SJCRH30 (cell line): ENCODE data around the gene SURF6. TPM values are rescaled to one million over a fixed set of nuclear protein-coding genes. Genes with fewer than 3 reads are reported as not detected.

Experiments used
- DNase-seq, 2 experiments: peaks; one replicate each; pipeline ENCODE4 v3.0.0-alpha.2; 2015 to 2020
- H3K27ac ChIP-seq: fragments of 250-450 bp; sonication (Bioruptor Pico); 2 replicates; pipeline ENCODE4 v1.5.1; 2020; ENCODE audit warnings: mild to moderate bottlenecking, moderate library complexity
- H3K27me3 ChIP-seq: fragments of 250-450 bp; sonication (Bioruptor Pico); 2 replicates; pipeline ENCODE4 v1.5.1; 2020; ENCODE audit warnings: mild to moderate bottlenecking, moderate library complexity
- H3K36me3 ChIP-seq: fragments of 250-450 bp; sonication (Bioruptor Pico); 2 replicates; pipeline ENCODE4 v1.5.1; 2020; ENCODE audit warnings: mild to moderate bottlenecking, moderate library complexity
- H3K4me1 ChIP-seq: fragments of 250-450 bp; sonication (Bioruptor Pico); 2 replicates; pipeline ENCODE4 v1.5.1; 2020; ENCODE audit warnings: mild to moderate bottlenecking, moderate library complexity
- H3K4me3 ChIP-seq: fragments of 250-450 bp; sonication (Bioruptor Pico); 2 replicates; pipeline ENCODE4 v1.5.1; 2020; ENCODE audit warnings: mild to moderate bottlenecking, moderate library complexity
- H3K9me3 ChIP-seq: fragments of 250-450 bp; sonication (Bioruptor Pico); replicated peaks from 2 replicates; pipeline ENCODE4 v1.5.1; 2020; ENCODE audit warnings: mild to moderate bottlenecking, moderate library complexity
- total RNA-seq: library from RNA; depleted of rRNA; stranded (reverse); fragments of >200 nt; shearing (Covaris generic); gene quantifications from 2 replicates; pipeline ENCODE4 v1.2.3, GENCODE V29; 2014

Gene SURF6
- total RNA-seq, 1 experiment from 2014 or later: 29.2 TPM

DNA sequence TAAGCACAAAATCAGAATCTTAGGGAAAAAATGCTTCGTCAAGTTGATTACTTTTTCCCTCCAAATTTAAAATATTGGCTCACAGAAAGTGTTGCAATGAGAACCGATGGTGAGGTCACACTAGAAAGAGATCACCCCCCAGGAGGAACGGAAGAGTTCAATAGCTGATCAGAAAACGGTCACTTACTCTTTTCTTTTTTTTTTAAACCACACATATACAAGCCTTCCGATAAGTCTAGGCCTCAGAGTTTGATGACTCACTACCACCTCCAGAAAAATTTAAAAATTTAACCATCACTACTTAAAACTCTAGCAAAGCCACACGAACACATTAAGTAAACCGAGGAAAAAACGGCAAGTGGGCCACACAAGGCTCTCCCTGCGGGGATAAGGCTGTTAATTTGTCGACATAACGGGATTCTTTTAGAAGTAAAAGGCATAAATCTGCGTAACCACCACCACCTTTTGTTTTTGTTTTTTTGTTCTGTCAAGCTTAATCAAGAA is 38.7 kb upstream of the SURF6 start:
- H3K9me3 ChIP-seq: no peaks in the 10 kb centered on the region
- no peak for DNase-seq
- peaks cover 20% of the 10 kb centered on the region for H3K36me3 ChIP-seq
- peak overlapping the region; percentile 51; the same call in 1 of the 2 replicates for H3K27ac ChIP-seq
- no peaks in the 10 kb centered on the region for H3K27me3 ChIP-seq
- peak overlapping the region; percentile 81 for H3K4me3 ChIP-seq
- H3K4me1 ChIP-seq: peaks cover under 1% of the 10 kb centered on the region; the same call in 1 of the 2 replicates

DNA sequence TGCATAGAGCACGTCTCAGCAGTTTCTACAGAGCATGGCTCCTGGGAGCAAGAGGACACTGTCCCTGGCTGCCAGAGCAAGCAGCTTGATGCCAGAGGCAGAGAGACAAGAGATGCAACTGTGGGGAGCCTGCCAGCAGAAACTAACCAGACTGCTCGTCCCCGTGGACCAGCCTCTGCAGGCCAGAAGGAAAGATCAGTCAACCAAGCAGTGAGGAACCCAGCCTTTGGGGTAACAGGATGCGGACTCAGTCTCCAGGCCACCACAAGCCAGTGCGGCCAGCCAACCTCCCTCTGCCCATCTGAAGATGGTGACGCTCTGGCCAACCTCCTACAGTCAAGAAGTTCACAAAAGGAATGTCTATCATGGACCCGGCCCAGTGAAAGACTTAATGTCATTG is 36.2 kb upstream of the SURF6 start:
- DNase-seq: no peak
- no peak overlapping the region for H3K4me3 ChIP-seq
- no peaks in the 10 kb centered on the region for H3K27me3 ChIP-seq
- H3K4me1 ChIP-seq: peaks cover 20% of the 10 kb centered on the region
- no peaks in the 10 kb centered on the region for H3K9me3 ChIP-seq
- H3K27ac ChIP-seq: no peak overlapping the region
- peaks cover 24% of the 10 kb centered on the region for H3K36me3 ChIP-seq

DNA sequence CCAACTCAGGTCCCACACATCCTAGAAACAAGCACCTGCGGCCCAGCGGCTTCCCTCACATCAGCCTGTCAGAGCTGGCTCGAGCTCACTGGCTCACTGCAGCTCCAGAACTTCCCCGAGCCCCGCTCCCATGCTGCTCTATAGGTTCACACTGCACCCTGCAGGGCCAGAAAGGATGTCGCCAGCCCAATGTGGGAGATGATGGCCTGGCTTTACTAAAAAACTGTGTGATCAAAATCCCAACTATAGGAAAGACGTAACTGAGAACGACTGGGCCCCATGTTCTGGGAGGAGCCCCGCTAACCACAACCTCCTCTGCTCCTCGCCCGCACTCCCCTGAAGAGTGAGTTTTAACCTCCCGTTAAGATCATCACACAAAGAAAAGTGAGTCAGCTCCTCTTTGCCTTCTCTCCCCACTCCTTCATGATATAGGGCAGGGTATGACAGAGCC is 35.3 kb upstream of the SURF6 start:
- H3K27me3 ChIP-seq: no peaks in the 10 kb centered on the region
- H3K4me3 ChIP-seq: no peak overlapping the region
- H3K9me3 ChIP-seq: no peaks in the 10 kb centered on the region
- peaks cover 33% of the 10 kb centered on the region for H3K36me3 ChIP-seq
- no peak overlapping the region for H3K27ac ChIP-seq
- DNase-seq: no peak
- peaks cover 20% of the 10 kb centered on the region for H3K4me1 ChIP-seq

DNA sequence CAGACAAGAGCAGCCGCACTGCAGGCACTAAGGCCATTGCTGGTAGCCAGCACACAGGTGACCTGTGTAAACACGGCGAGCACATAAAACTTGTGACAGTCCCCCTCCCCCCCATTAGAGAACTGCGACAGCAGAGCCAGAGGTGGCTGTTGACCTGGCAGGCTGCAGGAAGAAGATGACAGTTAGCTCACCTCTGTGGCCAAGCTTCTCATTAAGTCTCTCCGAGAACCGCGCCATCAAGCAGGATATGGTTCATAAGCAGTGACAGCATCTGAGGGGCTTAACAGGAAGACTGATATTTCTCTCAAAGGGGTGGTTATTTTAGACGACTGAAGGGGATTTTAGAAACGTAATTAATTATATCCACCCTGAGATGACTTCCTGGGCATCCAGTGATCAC is 34.7 kb upstream of the SURF6 start:
- Histone ChIP-seq H3K27ac (no peak overlapping the region), H3K9me3 (no peaks in the 10 kb centered on the region), H3K36me3 (peaks cover 39% of the 10 kb centered on the region), H3K27me3 (no peaks in the 10 kb centered on the region), H3K4me1 (peaks cover 20% of the 10 kb centered on the region), H3K4me3 (no peak overlapping the region)
- no peak for DNase-seq

DNA sequence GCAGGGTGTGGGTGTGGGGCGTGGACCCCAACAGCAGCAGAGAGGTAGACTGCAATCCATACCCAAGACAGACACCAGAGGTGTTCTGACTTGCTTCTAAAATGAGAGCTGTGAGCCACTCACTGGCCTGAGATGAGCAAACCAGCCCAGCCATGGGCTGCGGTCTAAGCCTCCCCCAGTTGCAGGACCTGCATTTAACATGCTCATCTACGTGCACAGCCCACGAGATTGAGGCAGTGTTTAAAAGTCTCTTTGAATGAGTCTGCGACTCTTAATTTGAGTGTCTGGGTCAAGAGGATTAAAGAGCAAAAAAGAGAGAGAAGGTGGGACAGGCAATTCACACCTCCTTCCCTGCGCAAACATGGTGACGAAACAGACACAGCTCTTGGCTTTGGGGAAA is 33.9 kb upstream of the SURF6 start:
- DNase-seq: no peak
- Histone ChIP-seq H3K27me3 (no peaks in the 10 kb centered on the region), H3K27ac (no peak overlapping the region), H3K4me1 (peaks cover 20% of the 10 kb centered on the region), H3K4me3 (no peak overlapping the region), H3K9me3 (no peaks in the 10 kb centered on the region), H3K36me3 (peaks cover 45% of the 10 kb centered on the region)

DNA sequence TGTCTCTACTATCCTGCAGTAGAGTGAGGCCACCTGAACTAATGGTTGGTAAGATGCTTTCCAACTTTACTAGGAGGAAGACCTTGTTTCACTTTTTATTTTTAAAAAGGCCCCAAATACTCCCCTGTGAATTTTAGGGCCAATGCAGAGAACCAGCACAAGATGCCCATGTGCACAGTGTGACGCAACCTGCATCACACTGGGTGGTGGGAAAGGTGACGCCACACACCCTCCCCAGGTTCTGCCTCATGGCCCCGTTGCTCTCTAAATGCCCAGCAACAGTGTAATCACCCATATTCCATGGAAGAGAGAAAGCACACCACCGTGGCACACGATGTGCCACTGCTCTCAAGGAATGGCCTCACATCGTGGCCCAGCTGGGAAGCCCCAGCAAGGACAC is 33.4 kb upstream of the SURF6 start:
- Histone ChIP-seq H3K27me3 (no peaks in the 10 kb centered on the region), H3K4me3 (no peak overlapping the region), H3K4me1 (peaks cover 20% of the 10 kb centered on the region), H3K27ac (no peak overlapping the region), H3K9me3 (no peaks in the 10 kb centered on the region), H3K36me3 (peaks cover 47% of the 10 kb centered on the region)
- DNase-seq: no peak

DNA sequence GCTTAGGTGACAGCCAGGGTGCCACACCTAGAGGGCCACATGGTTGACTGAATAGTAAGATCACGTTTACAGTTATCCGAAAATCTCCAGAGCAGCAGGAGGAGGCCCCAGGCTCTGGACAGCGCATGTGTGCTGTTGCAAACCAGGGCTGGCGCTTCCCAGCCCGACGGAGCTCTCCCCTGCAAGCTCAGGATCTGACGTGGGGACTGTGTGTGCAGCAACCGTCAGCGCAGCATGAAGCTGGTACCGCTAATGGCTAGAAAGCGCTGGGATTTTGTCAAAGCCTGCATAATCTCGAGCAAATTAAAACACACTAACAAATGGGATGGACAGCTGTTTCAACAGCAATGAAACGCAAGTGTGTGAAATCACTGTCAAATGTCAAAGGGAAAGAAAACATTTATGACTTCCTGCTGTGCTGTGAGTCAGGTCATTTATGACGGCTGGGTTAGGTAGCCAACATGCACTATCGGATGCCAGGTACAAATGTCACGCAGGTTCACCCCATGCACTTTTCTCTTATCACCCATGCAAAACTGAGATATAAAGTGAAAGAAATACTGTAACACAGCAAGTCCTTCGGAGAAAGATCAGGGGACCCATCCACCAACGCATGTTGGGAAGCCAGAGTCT is 32.4 kb upstream of the SURF6 start:
- Histone ChIP-seq H3K4me1 (peaks cover 20% of the 10 kb centered on the region), H3K27me3 (no peaks in the 10 kb centered on the region), H3K4me3 (no peak overlapping the region), H3K27ac (no peak overlapping the region; the same call in 1 of the 2 replicates), H3K9me3 (no peaks in the 10 kb centered on the region), H3K36me3 (peaks cover 50% of the 10 kb centered on the region)
- DNase-seq: peak; percentile 66 to 71

DNA sequence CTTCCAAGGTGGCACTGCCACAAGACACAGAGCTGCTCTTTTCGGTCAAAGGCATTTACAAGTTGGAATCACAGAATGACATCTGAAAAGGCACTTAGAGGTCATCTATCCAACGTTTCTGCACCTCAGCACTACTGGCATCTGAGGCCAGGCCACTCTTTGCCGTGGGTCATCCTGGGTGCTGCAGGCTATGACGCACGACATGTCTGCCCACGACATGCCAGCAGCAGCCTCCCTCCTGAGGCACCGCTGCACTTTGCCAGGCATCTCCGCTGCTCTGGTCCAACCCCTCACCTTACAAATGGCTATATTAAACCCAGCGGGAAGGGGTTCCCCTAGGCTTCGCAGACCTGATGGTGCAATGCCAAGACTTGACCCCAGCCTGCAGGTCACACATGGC is 31.8 kb upstream of the SURF6 start:
- Histone ChIP-seq H3K27ac (no peak overlapping the region), H3K36me3 (peaks cover 51% of the 10 kb centered on the region), H3K27me3 (no peaks in the 10 kb centered on the region), H3K4me3 (no peak overlapping the region), H3K9me3 (no peaks in the 10 kb centered on the region), H3K4me1 (peaks cover 20% of the 10 kb centered on the region)
- no peak for DNase-seq

DNA sequence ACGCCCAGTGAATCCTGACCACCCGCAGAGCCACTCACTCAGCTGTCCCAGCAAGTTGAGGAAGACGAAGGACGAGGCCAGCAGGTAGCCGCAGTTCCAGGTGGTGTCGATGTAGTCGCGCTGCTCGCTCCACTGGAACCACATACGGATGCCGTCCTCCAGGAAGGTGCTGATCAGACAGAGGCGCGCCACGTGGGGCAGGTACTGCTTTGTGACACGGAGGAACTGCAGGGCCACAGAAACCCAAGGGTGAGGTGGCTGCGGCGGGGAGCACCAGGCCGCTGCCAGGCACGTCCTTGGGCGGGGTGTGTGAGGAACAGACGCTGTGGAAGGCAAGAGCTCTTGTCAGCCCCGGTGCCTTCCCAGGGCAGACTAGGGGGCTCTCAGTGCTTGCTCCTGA is 31.2 kb upstream of the SURF6 start:
- no peak overlapping the region for H3K27ac ChIP-seq
- H3K4me3 ChIP-seq: no peak overlapping the region
- peaks cover 52% of the 10 kb centered on the region for H3K36me3 ChIP-seq
- no peaks in the 10 kb centered on the region for H3K9me3 ChIP-seq
- peaks cover 20% of the 10 kb centered on the region for H3K4me1 ChIP-seq
- no peaks in the 10 kb centered on the region for H3K27me3 ChIP-seq
- DNase-seq: no peak

DNA sequence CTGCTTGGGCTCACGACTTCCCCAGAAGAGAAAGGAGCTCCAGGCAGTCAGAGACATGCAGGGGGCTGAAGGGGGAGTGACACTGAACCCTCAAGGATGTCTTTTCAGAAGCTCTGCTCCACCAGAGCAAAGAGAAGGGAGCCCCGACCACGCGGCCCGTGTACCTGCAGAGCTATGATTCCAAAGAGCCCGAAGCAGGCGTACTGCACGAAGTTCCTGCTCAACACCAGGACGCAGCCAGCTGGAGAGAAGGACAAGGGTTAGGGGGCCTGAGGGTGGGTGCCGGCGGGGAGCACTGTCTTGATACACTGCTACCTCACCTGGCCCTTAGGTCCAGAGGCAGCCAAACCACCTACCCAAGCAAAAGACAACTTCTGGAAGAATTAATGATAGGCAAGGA is 30.4 kb upstream of the SURF6 start:
- peaks cover 26% of the 10 kb centered on the region for H3K4me1 ChIP-seq
- peaks cover 58% of the 10 kb centered on the region for H3K36me3 ChIP-seq
- H3K4me3 ChIP-seq: no peak overlapping the region
- no peak overlapping the region for H3K27ac ChIP-seq
- no peaks in the 10 kb centered on the region for H3K27me3 ChIP-seq
- DNase-seq: no peak
- H3K9me3 ChIP-seq: no peaks in the 10 kb centered on the region

DNA sequence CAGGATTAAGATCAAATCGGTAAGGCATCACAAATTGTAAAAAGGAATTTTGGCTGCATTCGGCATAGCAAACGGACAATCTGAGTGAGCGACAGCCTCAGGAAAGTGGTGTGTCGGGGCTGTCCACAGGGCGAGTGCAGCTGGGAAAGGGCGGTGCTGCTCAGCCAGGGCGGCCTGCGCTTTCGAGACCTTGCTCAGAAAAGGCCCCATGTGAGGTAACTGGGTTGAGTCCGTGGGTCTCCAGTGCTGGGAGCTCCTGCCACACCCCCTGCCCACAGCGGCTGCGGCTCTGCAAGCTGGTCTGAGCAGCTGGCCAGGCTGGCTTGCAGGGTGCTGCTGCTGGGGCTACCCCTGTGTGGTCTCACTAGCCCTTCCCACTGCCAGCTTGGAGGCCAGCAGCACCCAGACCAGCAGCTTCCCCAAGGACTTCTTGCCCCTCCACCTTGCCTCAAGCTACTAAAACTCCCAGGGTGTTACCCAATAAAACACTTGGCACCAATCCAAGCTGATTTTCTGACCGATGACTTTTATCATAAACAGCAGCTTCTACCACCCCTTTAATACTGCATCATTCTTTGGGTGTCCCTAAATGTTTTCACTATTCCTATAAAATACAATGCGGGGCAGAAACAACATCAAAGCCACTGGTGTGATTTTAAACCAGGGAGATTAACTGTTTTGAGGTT is 26.5 kb upstream of the SURF6 start:
- Histone ChIP-seq H3K27me3 (no peaks in the 10 kb centered on the region), H3K4me3 (no peak overlapping the region), H3K27ac (no peak overlapping the region), H3K9me3 (no peaks in the 10 kb centered on the region), H3K36me3 (peaks cover 59% of the 10 kb centered on the region), H3K4me1 (peaks cover 28% of the 10 kb centered on the region)
- DNase-seq: no peak

DNA sequence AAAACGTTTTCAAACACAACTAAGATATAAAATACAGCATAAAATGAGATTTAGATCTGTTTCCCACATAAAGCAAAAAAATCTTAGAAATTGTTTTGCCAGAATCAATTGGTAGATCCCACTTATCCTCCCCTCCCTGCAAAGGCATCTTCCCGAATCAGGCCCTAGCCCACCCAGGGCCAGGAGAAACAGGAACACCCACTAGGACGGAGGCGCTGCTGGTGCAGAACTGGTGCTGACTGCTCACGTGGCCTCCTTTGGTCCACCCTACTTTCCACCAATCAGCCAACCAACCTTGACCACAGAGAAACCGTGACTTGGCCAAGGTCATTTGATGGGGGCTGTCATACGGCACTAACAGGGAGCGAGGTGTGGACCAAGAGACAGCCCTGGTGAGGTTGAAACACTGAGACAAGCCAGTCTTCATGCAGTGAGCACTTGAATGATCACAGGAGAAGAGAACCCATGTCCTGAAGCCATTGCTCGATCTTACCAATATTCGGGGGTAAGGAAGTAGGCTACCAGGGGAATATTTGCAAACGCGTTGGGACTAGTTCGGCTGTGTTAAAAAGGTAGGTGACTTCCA is 25.6 kb upstream of the SURF6 start:
- H3K4me1 ChIP-seq: peaks cover 28% of the 10 kb centered on the region
- peaks cover 52% of the 10 kb centered on the region for H3K36me3 ChIP-seq
- no peaks in the 10 kb centered on the region for H3K27me3 ChIP-seq
- H3K9me3 ChIP-seq: no peaks in the 10 kb centered on the region
- no peak for DNase-seq
- no peak overlapping the region for H3K4me3 ChIP-seq
- no peak overlapping the region; the same call in 1 of the 2 replicates for H3K27ac ChIP-seq

DNA sequence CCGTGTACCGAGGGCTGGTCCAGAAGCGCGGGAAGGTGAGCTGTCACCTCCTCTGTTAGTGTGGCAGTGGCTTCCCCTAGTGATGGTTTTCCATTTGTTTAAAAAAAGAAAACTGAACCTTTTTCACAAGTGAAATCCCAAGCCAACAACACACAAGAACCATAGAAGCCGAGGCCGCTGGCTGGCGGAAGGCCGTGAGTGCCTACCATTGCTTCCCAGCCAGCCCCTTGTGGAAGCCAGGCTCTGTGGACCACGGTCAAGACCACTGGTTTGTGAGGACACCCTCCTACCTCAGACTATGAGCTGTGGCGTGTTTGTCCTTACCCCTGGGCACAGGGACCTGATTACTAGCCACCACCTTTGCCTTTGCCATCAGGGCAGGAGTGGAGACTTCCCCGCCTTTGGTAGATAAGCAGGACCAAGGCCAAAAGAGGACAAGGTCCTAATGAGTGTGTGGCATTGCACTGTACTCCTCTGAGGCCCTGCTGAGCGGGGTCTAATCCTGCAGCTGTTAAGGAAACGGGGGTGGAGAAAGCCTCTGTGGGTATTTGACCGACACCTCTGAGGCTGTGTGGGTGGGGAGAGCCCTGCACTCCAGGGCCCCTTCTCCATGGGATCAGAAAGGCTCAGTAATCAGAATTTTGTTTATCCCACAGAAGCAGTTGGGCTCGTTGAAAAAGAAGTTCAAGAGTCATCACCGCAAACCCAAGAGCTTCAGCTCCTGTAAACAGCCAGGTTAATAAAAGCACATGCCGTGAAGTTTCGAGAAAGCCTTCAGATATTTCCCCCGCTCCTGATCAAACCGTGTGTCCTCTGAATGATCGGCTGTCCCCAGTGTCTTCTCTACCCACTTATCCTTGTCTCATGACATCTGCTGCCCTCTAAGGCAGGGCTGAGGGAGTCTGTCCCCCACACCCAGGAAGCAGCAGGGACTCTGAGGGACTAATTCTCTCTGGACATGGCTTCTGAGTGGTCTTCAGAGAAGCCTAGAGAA is 24.7 kb upstream of the SURF6 start:
- peak overlapping the region; percentile 36; the same call in 1 of the 2 replicates for H3K27ac ChIP-seq
- peaks cover 43% of the 10 kb centered on the region for H3K36me3 ChIP-seq
- H3K9me3 ChIP-seq: no peaks in the 10 kb centered on the region
- peak; percentile 91 to 95 for DNase-seq
- H3K27me3 ChIP-seq: no peaks in the 10 kb centered on the region
- no peak overlapping the region for H3K4me3 ChIP-seq
- H3K4me1 ChIP-seq: peaks cover 28% of the 10 kb centered on the region

DNA sequence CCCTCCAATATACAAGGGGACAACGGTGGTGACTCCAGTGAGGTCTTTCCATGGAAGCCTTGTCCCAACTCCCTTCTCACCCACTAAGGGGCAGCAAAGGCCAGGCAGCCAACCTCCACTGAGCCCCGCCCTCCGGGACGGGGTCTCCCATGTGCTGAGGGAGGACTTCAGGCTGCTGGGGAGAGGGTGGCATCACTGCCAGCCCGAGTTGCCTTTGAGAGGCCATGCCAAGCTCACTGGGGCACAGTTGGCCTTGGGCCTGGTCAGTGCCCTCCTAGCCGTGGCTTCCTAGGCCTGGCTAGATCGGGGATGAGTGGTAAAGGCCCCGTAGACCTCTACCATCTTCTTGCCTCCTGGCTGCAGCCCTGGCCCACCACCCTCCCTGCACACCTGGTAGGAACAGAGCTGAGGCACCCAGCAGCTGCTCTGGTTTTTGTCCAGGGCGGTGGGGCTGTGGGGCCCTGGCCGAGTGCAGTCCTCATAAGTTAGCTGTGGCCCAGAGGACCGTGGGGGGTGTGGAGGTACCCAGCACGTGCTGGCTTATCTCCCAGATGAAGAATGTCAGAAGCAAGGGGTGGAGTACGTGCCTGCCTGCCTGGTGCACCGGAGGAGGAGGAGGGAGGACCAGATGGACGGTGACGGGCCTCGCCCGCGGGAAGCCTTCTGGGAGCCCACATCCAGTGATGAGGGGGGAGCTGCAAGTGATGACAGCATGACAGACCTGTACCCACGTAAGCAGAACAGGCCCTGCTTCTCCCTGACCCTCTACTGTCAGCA is 23.6 kb upstream of the SURF6 start:
- Histone ChIP-seq H3K36me3 (peaks cover 35% of the 10 kb centered on the region), H3K27me3 (no peaks in the 10 kb centered on the region), H3K4me3 (no peak overlapping the region), H3K27ac (peak overlapping the region; percentile 36; the same call in 1 of the 2 replicates), H3K9me3 (no peaks in the 10 kb centered on the region), H3K4me1 (peaks cover 28% of the 10 kb centered on the region)
- DNase-seq: peak; percentile 50 to 58
